ENCODE measurements around the gene COL6A2.

DNA sequence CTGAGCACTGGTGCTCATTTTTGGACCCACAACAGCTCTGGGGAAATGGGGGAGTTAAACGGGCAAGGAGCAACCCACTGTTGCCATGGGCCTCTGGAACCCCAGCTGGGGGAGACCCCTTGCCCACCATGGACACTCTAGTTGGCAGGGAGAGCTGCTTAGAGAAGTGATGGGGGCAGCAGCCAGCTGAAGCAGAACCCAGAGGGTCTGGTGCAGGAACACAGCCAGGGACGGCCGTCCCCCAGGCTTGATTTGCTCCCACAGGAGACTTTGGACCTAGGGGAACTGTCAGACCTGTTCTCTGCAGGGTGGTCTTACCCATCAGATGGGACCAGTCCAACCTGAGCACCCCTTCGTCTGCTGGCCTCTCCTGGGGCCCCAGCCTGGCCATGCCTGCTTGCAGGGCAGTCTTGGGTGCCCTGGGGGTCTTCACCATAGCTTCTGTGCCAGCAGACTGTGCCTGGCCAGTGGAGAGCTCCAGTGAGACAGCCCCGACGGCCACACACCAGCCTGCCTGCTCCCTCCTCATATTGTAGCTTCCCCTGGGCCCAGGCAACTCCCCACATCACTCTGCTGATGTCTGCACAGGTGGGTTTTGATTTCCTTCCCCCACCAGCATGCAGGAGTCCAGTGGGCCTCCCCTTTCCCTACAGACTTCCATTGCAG, 75.1 kb downstream of the COL6A2 start:
- no peak for TF ChIP-seq SP1 (IDR thresholded peaks at IDR 0.05)
- no peak for TF ChIP-seq SUZ12 (IDR thresholded peaks at IDR 0.05)
- TF ChIP-seq FOXM1 (IDR thresholded peaks at IDR 0.05; ENCODE audit: borderline replicate concordance) = no peak
- no peak for TF ChIP-seq HDGF (IDR thresholded peaks at IDR 0.05; ENCODE audit: borderline replicate concordance)
- no peak for TF ChIP-seq ZNF384 (IDR thresholded peaks at IDR 0.05)
- no peak for TF ChIP-seq FOXK2 (IDR thresholded peaks at IDR 0.05)
- TF ChIP-seq FOXA1 (IDR thresholded peaks at IDR 0.05) = no peak
- no peak for TF ChIP-seq LEF1 (IDR thresholded peaks at IDR 0.05; ENCODE audit: borderline replicate concordance)

Data from HEK293T (cell line).